HG02852 (cell line): ENCODE data around the gene RIOK3.
"Not testable (repeated sequence)": the region's sequence is repeated elsewhere in the genome, so short reads cannot be mapped to it uniquely, and the experiment has no call there.

Experiments used
- ATAC-seq: cut with Tn5 transposase; IDR thresholded peaks from one replicate; pipeline ENCODE4 v1.9.1; 2021; ENCODE audit warnings: mild to moderate bottlenecking, moderate library complexity; ENCODE audit not compliant: unreplicated experiment

Gene RIOK3

DNA sequence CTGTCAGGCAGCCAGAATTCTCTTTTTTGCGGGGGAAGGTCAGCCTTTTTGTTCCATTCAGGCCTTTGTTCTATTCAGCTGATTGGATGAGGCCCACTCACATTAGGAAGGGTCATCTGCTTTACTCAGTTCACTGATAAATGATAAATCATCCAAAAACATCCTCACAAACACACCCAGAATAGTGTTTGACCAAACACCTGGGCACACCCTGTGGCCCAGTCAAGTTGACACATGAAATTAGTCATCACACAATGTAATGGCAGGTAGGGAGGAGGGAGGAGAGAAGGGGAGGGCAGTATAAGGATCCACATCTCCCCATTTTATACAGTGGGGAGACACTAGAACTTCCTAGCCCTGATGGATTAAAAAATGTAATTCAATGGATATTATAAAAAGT is 41.9 kb downstream of the RIOK3 start:
- ATAC-seq = no peak

DNA sequence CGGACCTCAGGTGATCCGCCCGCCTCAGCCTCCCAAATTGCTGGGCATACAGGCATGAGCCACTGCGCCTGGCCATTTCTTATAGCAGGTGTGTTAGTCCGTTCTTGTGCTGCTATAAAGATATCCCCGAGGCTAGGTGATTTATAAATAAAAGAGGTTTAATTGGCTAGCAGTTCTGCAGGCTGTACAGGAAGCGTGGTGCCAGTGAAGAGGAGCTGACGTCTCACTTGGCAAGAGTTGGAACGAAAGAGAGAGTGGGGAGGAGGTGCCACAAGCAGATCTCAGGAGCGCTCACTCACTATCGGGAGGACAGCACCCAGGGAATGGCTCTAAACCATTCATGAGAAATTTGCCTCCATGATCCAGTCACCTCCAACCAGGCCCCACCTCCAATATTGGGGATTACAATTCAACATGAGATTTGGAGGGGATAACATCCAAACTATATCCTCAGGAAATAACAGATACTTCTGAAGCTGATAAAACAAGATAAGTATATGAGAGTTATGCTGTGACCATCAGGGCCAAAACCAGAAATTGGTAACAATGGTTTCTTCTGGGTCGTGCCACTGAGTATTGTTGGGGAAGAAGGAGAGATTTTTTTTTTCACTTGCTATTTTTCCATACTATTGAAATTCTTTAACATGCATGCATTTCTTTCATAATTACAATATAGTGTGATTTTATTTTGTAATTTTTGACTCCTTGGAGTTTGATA is 42.8 kb downstream of the RIOK3 start:
- ATAC-seq = no peak

DNA sequence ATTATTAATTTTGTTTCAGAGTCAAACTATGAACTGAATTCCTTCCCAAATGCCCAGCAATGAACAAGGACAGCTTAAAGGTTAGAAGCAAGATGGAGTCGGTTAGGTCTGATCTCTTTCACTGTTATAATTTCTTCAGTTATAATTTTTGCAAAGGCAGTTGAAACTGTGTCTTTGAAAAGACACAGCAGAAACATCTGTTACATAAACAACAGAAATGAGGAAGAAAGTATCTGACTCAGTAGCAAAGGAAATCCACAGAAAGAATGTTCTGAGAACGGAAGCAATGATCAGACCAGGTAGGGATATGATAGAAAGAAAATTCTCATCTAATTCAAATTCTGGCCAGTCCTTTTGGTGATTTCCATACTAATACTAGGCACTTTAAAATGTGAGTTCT is 45.0 kb downstream of the RIOK3 start:
- no peak for ATAC-seq

DNA sequence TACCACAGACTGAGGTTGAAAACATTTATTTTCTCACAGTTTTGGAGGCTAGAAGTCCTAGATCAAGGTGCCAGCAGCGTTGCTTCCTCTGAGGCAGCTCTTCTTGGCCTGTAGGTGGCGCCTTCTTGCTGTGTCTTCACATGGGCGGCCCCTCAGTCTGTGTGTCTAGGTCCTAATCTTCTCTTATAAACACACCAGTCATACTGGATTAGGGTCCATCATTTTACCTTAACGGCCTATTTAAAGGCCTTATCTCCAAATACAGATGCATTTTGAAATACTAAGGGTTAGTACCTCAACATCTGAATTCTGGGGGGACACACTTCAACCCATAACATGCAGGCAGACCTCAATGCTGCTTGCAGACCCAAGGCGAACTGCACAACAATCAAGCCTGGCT is 45.8 kb downstream of the RIOK3 start:
- no peak for ATAC-seq

DNA sequence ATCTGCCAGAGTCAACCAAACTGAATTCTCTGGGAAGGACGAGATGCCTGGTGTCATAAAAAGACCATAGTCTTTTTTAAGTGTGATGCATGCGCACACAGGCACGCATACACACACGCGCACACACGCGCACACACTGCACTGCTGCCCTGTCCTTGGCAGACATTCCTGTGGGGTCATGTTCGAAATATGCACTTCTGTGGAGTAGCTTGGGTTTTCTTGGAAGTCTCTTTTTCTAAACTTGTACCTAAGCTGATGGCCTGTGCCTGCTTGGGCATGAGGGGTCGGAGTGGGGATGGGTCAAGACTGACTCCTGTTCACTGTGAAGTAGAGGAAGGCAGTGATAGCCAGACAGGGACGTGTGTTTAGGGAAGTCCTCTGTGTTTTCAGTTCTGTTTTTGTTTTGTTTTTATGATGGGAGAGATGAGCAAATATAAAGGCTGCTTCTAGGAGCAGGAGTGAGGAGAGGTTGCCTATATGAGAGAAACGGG is 46.2 kb downstream of the RIOK3 start:
- ATAC-seq = no peak

DNA sequence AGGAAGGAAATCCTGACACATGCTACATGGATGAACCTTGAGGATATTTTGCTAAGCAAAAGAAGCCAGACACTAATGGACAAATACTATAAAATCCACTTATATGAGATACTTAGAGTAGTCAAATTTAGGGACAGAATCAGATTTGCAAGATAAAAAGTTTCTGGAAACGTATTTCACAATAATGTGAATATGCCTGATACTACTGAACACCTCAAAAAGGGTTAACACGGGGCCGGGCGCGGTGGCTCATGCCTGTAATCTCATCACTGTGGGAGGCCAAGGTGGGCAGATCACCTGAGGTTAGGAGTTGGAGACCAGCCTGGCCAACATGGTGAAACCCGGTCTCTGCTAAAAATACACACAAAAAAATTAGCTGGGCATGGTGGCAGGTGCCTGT is 48.5 kb downstream of the RIOK3 start:
- ATAC-seq = no peak

DNA sequence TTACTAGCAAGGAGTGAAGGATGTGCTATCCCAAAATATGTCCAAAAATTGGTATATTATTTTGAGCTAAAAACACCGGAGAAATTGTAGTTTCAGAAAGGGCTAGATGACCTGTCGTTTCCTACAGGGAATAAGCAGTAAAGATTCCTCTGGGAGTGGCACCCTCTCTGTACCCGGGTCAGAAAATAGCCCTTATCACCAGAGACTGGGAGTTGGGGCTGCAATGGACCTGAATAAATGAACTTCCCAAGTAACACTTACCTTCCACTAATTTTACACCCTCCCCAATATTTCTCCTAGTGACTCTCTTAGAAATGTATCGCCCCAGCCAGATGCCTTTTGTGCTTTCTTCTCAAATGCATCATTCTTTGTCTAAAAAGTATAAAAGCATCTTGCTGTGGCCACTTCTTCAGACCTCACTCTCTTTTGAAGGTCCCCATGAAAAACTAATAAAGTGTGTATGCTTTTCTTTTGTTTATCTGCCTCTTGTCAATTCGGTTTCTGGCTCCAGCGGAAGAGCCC is 49.5 kb downstream of the RIOK3 start:
- no peak for ATAC-seq

DNA sequence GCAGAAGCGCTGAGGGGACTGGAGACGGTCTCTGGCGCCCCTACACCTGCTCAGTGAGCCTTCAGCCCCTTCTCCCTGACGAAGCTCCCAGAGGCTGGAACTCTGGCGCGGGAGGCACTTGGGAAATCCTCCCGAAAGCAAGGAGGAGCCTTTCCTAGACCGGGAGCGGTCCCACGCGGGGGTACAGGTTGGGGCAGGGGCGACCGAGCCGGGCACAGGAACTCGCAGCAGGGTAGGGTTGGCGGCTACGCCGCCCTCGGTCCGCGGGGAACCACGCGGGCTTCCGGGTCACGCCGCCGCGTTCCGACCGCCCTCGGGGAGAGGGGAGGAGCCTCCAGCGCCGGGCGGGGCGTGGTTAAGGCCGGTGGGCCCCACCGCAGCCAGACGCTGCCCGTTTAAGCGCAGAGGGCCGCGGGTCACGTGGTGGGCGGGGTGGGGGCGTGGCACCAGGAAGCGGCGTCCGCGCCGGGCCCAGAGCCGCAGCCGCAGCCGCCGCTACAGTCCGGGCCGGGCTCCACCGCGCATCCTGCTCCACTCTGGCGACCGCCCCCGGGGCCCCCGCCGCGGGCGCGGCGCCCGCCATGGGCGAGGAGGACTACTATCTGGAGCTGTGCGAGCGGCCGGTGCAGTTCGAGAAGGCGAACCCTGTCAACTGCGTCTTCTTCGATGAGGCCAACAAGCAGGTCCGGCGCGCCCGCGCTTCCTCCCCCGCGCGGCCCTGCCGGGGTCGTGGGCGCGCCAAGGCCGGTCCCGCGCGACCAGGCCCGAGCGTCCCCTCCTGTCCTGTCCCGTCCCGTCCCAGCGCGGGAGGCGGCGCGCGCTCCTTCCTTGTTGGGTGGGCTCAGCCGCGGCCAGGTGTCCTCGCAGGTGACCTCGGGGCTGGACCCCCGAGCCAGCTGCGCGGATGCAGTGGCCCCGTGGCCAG is 50.2 kb downstream of the RIOK3 start, which contains the start of gene RMC1:
RMC1 (plus strand) TSS at position 474 of the 925 bp plus-strand sequence; CDS start at position 582, 108 bp downstream.
- ATAC-seq = peak; percentile 77

DNA sequence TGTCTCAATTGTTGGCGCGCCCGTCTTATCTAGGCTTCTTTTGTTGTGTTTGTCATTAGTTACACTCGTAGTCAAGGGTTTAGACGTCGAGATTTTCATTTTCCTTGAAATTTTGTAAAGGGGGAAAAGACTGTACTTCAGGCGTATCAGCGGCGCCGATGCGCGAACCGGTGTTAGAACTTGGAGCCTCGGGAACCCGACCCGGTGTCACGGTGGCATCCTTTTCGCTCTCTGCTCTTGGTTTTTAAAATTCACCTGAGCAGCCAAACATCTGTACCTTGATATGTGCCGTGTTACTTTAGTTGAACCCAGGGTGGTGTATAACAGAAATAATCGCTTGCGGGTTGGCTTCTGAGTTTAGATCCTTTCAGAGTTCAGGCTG is 50.9 kb downstream of the RIOK3 start:
- ATAC-seq = no peak

DNA sequence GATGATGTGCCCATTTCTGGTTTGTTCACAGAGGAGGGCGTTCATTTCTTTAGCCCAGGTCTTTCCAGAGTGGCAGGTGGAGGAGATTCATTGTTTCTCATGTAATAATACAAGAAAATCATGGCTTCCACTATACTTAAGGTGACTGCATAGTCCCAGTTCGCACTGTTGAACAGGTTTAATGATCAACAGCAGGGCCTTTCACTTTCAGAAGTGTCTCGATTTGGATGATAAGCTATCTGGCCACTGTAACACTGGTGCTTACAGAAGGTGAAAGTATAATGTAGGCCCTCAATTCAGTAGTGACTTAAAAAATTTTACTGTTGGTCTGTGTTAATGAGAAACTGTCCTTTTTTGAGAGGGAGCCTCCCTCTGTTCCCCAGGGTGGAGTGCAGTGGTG is 51.6 kb downstream of the RIOK3 start:
- ATAC-seq = peak; percentile 57

DNA sequence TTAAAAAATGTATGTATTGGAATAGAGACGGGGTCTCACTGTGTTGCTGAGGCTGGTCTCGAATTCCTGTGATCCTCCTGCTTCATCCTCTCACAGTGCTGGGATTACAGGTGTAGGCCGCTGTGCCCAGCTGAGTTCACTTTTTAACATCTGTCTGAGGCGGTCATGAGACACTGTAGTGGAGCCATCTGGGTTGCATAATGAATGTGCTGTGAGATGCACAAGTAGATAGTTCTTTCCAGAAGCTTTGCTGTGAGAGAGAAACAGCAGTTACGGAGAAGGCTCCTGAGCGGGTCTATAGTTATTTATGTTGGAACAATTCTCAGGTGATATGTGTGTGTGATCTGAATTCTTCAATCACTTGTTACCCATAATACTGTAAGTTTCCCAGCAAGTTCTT is 53.3 kb downstream of the RIOK3 start:
- ATAC-seq = no peak

DNA sequence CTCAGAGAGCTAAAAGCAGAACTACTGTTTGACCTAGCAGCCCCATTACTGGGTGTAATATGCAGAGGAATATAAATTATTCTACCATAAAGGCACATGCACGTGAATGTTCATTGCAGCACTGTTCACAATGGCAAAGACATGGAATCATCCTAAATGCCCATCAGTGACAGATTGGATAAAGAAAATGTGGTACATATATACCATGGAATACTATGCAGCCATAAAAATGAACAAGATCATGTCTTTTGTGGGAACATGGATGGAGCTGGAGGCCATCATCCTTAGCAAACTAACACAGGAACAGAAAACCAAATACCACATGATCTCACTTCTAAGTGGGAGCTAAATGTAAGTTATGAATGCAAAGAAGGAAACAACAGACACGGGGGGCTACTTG is 57.8 kb downstream of the RIOK3 start:
- ATAC-seq = not testable (repeated sequence)

DNA sequence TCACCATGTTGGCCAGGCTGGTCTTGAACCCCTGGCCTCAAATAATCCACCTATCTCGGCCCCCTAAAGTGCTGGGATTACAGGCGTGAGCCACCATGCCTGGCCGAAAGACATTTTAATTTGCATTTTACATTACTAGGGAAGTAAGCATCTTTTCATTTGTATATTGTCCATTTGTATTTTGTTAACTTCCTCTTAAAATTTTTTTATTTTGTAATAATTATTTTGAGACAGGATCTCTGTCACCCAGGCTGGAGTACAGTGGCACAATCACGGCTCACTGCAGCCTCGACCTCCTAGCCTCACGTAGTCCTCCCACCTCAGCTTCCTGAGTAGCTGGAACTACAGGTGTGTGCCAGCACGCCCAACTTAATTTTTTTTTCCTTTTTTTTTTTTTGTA is 59.1 kb downstream of the RIOK3 start:
- not testable (repeated sequence) for ATAC-seq

DNA sequence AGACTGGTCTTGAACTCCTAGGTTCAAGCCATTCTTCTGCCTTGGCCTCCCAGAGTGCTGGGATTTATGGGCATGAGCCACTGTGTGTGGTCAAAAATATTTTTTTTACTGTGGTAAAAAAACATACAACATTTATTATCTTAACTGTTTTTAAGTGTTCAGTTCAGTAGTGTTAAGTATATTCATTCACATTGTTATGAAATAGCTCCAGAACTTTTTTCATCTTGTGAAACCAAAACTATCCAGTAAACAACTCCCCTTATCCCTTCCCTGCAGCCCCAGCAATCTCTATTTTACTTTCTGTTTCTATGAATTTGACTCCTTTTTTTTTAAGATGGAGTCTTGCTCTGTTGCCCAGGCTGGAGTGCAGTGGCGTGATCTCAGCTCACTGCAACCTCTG is 59.6 kb downstream of the RIOK3 start:
- no peak for ATAC-seq

DNA sequence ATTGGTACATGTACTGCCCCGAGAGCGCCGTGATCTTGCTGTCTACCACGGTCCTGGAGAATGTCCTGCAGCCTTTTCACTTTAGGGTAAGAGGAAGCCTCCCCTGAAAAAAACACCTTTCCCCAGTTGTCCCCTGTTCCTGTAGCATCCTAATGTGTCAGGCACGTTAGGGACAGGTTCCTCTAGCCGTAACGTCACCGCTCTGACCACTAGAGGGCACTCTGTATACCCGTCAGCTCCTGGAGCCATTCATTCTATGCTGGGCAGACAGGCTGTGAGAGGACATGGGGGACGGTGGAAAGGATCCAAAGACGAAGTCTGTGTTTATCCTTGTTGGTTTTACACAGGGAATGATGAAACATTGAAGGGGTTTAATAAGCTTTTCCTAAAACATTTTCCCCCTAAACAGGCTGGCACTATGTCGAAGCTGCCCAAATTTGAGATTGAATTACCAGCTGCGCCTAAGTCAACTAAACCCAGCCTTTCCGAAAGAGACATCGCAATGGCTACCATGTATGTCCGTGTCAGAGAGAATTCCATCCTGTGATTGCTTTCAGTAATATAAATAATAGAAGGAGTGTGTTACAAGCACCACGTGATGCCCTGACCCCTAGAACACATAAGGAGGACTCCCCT is 62.9 kb downstream of the RIOK3 start:
- peak; percentile 95 for ATAC-seq

DNA sequence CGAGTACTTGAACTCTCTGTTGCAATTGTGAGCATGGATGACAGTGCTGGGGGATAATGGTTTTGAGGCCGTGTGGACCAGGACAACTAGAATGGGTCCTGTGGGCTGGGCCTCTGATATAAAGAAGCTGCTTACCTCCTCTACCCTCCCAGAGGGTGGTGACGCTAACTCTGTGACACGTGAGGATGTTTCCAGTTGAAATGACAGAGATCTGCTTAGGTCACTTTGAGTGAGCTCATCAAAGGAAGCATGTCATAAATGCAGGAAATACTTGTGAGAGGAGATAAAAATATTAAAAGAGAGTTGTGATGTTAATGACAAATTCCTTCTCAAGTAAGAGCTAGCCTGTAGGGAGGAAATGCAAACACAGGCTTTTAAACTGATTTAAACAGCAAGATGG is 66.6 kb downstream of the RIOK3 start:
- ATAC-seq = no peak

DNA sequence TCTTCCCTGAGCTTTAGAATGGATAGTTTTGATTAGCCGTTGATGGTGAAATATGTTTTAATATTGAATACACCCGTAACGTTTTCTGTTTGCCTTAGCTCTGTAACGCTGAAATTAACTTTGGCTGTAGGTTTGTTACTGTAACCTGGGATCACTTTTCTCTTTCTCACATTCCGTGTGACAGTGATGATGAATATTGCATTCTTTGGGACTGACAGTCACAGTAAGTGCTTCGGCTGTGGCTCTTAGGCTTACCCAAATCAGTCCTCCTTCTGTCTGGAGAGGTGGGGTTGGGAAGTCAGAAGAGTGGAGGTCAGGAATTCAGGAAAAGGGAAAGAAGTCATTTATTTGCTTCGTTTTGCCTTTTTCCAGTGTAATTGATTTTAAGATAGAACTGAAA is 68.2 kb downstream of the RIOK3 start:
- ATAC-seq = no peak

DNA sequence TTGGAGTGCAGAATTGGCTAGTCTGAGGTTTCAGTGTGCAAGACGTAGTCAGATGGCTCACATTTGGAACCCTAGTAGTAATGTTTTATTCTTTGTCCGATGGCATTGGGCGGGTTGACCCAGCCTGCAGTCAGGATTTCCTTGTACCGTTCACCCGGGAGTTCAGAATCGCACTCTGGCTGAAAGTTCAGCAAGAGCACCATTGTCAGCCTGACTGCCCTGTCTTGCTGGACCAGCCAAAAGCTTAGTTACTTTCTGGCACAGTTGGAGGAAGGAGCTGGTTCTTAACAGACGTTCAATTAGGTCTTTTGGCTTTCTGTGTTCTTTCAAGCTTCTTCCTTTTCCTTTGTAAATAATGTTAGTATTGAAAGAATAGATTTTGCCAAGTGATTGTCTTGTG is 68.8 kb downstream of the RIOK3 start:
- ATAC-seq = no peak

DNA sequence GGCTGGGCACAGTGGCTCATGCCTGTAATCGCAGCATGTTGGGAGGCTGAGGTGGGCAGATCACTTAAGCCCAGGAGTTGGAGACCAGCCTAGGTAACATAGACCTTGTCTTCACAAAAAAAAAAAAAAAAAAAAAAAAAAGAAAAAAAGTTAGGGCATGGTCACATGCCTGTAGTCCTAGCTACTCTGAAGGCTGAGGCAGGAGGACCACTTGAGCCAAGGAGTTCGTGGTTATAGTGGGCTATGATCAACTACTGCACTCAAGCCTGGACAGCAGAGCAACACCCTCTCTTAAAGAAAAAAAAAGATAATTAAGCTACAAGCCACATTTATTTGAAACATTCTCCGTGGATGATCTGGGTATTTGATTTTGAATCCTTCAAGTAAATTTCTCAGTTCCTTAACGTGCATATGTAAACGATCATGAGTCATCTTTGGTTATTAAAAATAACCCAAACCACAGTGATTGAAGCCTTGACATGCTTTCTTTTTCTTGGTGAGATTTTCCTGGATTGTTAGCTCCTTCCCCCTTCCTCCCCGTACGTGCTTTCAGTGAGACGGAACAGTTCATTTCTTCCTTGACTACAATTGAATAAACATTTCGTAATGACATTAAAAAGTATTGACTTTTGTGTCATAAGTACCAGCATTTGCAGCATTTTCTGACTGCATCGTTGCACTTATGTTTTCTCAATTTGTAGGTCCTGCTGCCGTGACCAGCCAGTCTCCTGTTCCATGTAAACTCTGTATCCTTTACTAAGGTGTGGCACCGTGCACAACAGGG is 70.5 kb downstream of the RIOK3 start:
- peak; percentile 50 for ATAC-seq

DNA sequence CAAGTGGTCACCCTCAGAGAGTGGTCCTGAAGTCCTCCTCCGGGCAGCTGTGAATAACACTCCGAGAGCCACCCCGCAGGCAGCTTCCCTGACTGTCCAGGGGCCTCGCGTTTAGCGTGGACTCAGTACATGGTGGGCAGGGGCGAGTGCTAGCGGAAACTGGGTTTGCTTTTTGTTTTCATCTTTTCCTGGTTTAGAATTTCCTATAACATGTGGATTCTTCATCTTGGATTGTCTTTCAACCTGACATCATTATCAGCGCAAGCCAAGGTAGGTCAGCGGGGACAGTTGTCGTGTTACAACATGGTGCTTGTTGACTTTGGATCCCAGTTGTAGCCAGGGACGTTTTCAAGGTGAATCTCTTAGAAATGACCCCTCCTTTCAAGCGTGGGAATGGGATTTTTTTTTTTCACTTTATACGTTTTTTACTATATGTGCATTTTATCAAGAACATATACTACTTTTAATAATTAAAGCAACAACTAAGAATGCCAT is 71.2 kb downstream of the RIOK3 start:
- ATAC-seq = no peak
